Measurements from ENCODE around the gene MGME1. TPM values are rescaled to one million over a fixed set of nuclear protein-coding genes. Genes with fewer than 3 reads are reported as not detected.

MGME1 gene
- total RNA-seq, 1 experiment from 2014 or later: 15.1 TPM

- TF ChIP-seq EZH2 (IDR thresholded peaks at IDR 0.05; ENCODE audit: low read length, unreplicated experiment) (no peak), EZH2phosphoT487 (IDR thresholded peaks at IDR 0.05; ENCODE audit: borderline replicate concordance, low read length) (no peak), CTCF (conservative IDR thresholded peaks at IDR 0.05; ENCODE audit: low read depth, low read length) (no peak)
- no peaks in the 10 kb centered on the region for H3K4me1 ChIP-seq (ENCODE audit: insufficient read depth, low read length)
- ChIA-PET CTCF (no interaction called here), POLR2A (ENCODE audit: unreplicated experiment) (no interaction called here)
- H3K9me2 ChIP-seq (replicated peaks; ENCODE audit: low read length): no peaks in the 10 kb centered on the region
- H3K79me2 ChIP-seq (ENCODE audit: low read length): no peaks in the 10 kb centered on the region
- intact Hi-C loops (cut with micrococcal nuclease): no loop called here
- no peaks in the 10 kb centered on the region for H4K20me1 ChIP-seq (ENCODE audit: low read length)
- no peak overlapping the region for H3K4me3 ChIP-seq (ENCODE audit: low read length)
- no peaks in the 10 kb centered on the region for H3F3A ChIP-seq (ENCODE audit: low read length, unreplicated experiment)
- no peaks in the 10 kb centered on the region for H3K27me3 ChIP-seq (ENCODE audit: low read length)
- no peak overlapping the region for H2AFZ ChIP-seq (ENCODE audit: low read length)
- no peak overlapping the region for H3K4me2 ChIP-seq (ENCODE audit: low read length)
- H3K27ac ChIP-seq (ENCODE audit: low read length): no peak overlapping the region
- no peaks in the 10 kb centered on the region for H3K9me3 ChIP-seq (ENCODE audit: low read length)
- ATAC-seq: no peak
- DNase-seq: no peak
- H3K36me3 ChIP-seq (ENCODE audit: low read depth, low read length): no peaks in the 10 kb centered on the region
- H3K9ac ChIP-seq (ENCODE audit: low read length): no peak overlapping the region
- BruUV-seq (replicated peaks): no TSS peak
Observed at GRCh38 chr20:17932396-17932795, 36.4 kb upstream of the MGME1 start.

- POLR2A ChIA-PET (ENCODE audit: unreplicated experiment): no interaction called here
- no peaks in the 10 kb centered on the region for H4K20me1 ChIP-seq (ENCODE audit: low read length)
- intact Hi-C loops (cut with micrococcal nuclease): no loop called here
- no peaks in the 10 kb centered on the region for H3K9me3 ChIP-seq (ENCODE audit: low read length)
- CTCF ChIA-PET: no interaction called here
- no peaks in the 10 kb centered on the region for H3K79me2 ChIP-seq (ENCODE audit: low read length)
- DNase-seq: no peak
- no peaks in the 10 kb centered on the region for H3F3A ChIP-seq (ENCODE audit: low read length, unreplicated experiment)
- TF ChIP-seq EZH2phosphoT487 (IDR thresholded peaks at IDR 0.05; ENCODE audit: borderline replicate concordance, low read length): no peak
- TF ChIP-seq CTCF (conservative IDR thresholded peaks at IDR 0.05; ENCODE audit: low read depth, low read length): no peak
- no peak for TF ChIP-seq EZH2 (IDR thresholded peaks at IDR 0.05; ENCODE audit: low read length, unreplicated experiment)
- H3K4me3 ChIP-seq (ENCODE audit: low read length): no peak overlapping the region
- H3K9me2 ChIP-seq (replicated peaks; ENCODE audit: low read length): no peaks in the 10 kb centered on the region
- H3K27me3 ChIP-seq (ENCODE audit: low read length): no peaks in the 10 kb centered on the region
- no TSS peak for BruUV-seq (replicated peaks)
- H2AFZ ChIP-seq (ENCODE audit: low read length): no peak overlapping the region
- no peaks in the 10 kb centered on the region for H3K4me1 ChIP-seq (ENCODE audit: insufficient read depth, low read length)
- ATAC-seq: no peak
- no peaks in the 10 kb centered on the region for H3K36me3 ChIP-seq (ENCODE audit: low read depth, low read length)
- no peak overlapping the region for H3K4me2 ChIP-seq (ENCODE audit: low read length)
- no peak overlapping the region for H3K27ac ChIP-seq (ENCODE audit: low read length)
- H3K9ac ChIP-seq (ENCODE audit: low read length): no peak overlapping the region
Observed at GRCh38 chr20:17933121-17933520, 35.7 kb upstream of the MGME1 start.

- Histone ChIP-seq H3K4me2 (ENCODE audit: low read length) (no peak overlapping the region), H3K4me3 (ENCODE audit: low read length) (no peak overlapping the region), H3K9ac (ENCODE audit: low read length) (no peak overlapping the region), H3K9me2 (replicated peaks; ENCODE audit: low read length) (no peaks in the 10 kb centered on the region), H3K36me3 (ENCODE audit: low read depth, low read length) (no peaks in the 10 kb centered on the region), H3F3A (ENCODE audit: low read length, unreplicated experiment) (no peaks in the 10 kb centered on the region), H3K9me3 (ENCODE audit: low read length) (no peaks in the 10 kb centered on the region), H3K27ac (ENCODE audit: low read length) (no peak overlapping the region), H3K4me1 (ENCODE audit: insufficient read depth, low read length) (no peaks in the 10 kb centered on the region), H3K79me2 (ENCODE audit: low read length) (no peaks in the 10 kb centered on the region), H2AFZ (ENCODE audit: low read length) (no peak overlapping the region), H4K20me1 (ENCODE audit: low read length) (no peaks in the 10 kb centered on the region), H3K27me3 (ENCODE audit: low read length) (no peaks in the 10 kb centered on the region)
- ATAC-seq (no peak), DNase-seq (no peak)
- TF ChIP-seq EZH2 (IDR thresholded peaks at IDR 0.05; ENCODE audit: low read length, unreplicated experiment): no peak
- no peak for TF ChIP-seq CTCF (conservative IDR thresholded peaks at IDR 0.05; ENCODE audit: low read depth, low read length)
- no peak for TF ChIP-seq EZH2phosphoT487 (IDR thresholded peaks at IDR 0.05; ENCODE audit: borderline replicate concordance, low read length)
- no TSS peak for BruUV-seq (replicated peaks)
- ChIA-PET CTCF (no interaction called here), POLR2A (ENCODE audit: unreplicated experiment) (no interaction called here)
- intact Hi-C loops (cut with micrococcal nuclease): no loop called here
Observed at GRCh38 chr20:17933711-17934110, 35.1 kb upstream of the MGME1 start.
